Smooth muscle cell (in vitro differentiated cells): ENCODE measurements around the gene TUG1. TPM values are rescaled to one million over a fixed set of nuclear protein-coding genes. Genes with fewer than 3 reads are reported as not detected.

Source experiments
- DNase-seq: peaks from one replicate; lab custom pipeline; 2025; ENCODE audit not compliant: unreplicated experiment; lab: John Stamatoyannopoulos, UW
- H2AFZ ChIP-seq: fragments of 200-600 bp; sonication (generic); 2 replicates; pipeline ENCODE4 v1.6.0; 2016; ENCODE audit warnings: antibody characterized with exemption, low read depth, mild to moderate bottlenecking
- H3F3A ChIP-seq: fragments of 200-600 bp; sonication (generic); 2 replicates; pipeline ENCODE4 v1.6.0; 2017; ENCODE audit warnings: antibody characterized with exemption, low read depth
- H3K27ac ChIP-seq: fragments of 200-600 bp; sonication (generic); 2 replicates; pipeline ENCODE4 v1.5.1; 2016; ENCODE audit warnings: low read depth, mild to moderate bottlenecking
- H3K27me3 ChIP-seq: fragments of 200-600 bp; sonication (generic); 2 replicates; pipeline ENCODE4 v1.6.1; 2016; ENCODE audit warnings: low read depth, mild to moderate bottlenecking
- H3K36me3 ChIP-seq: fragments of 200-600 bp; sonication (generic); 2 replicates; pipeline ENCODE4 v1.5.1; 2016; ENCODE audit warnings: low read depth
- H3K4me1 ChIP-seq: fragments of 200-600 bp; sonication (generic); 2 replicates; pipeline ENCODE4 v1.5.1; 2016; ENCODE audit warnings: low read depth
- H3K4me2 ChIP-seq: fragments of 200-600 bp; sonication (generic); 2 replicates; pipeline ENCODE4 v1.6.0; 2016; ENCODE audit warnings: mild to moderate bottlenecking
- H3K4me3 ChIP-seq: fragments of 200-600 bp; sonication (generic); 2 replicates; pipeline ENCODE4 v1.5.1; 2016; ENCODE audit warnings: mild to moderate bottlenecking
- H3K79me2 ChIP-seq: fragments of 200-600 bp; sonication (generic); 2 replicates; pipeline ENCODE4 v1.6.0; 2016; ENCODE audit warnings: low read depth, mild to moderate bottlenecking
- H3K9ac ChIP-seq: fragments of 200-600 bp; sonication (generic); 2 replicates; pipeline ENCODE4 v1.6.0; 2016; ENCODE audit warnings: low read depth
- H3K9me3 ChIP-seq: fragments of 200-600 bp; sonication (generic); replicated peaks from 2 replicates; pipeline ENCODE4 v1.5.1; 2016; ENCODE audit warnings: low read depth
- H4K20me1 ChIP-seq: fragments of 200-600 bp; sonication (generic); 2 replicates; pipeline ENCODE4 v1.6.0; 2016; ENCODE audit warnings: low read depth
- WGBS: methylation state at CpG from one replicate; pipeline ENCODE4 v1.1.7; 2016; ENCODE audit warnings: low lambda C conversion rate; 5-methylcytosine and 5-hydroxymethylcytosine counted together
- polyA plus RNA-seq: library from polyadenylated mRNA; unstranded; fragments of >200 nt; fragmentation: Nextera tagmentation; extraction: Ambion mirVana; gene quantifications from 2 replicates; pipeline ENCODE4 v1.2.1, GENCODE V29; 2016
- total RNA-seq: library from RNA; depleted of rRNA; stranded (reverse); fragments of >200 nt; gene quantifications from 2 replicates; pipeline ENCODE4 v1.2.3, GENCODE V29; 2014
- TF ChIP-seq, protein P1 (sequence below): fragments of 200-600 bp; sonication (generic); IDR thresholded peaks from 2 replicates; pipeline ENCODE4 v1.5.1; 2017; ENCODE audit warnings: borderline replicate concordance, mild to moderate bottlenecking, antibody characterized with exemption; ENCODE audit not compliant: insufficient read depth, poor library complexity, severe bottlenecking

Gene TUG1
- total and polyA plus RNA-seq, 2 experiments from 2014 or later: 30.6 to 119 TPM

DNA sequence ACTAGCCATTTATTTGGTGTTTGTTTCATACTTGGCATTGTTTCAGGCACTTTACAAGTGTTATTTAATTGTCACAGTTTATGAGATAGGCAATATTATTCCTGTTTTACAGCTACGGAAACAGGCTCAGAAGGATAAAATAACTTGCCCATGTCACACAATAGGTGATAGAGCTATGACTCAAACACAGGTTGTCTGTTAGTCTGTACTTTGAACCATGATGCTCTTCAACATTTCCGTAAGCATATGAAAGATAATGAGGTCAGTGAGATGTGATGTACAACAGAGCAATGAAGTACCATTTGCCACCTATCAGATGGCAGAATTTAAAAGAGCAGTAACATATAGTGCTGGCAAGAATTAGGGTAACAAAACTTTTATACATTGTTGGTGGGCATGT lies 15.3 kb downstream of the TUG1 start:
- H3F3A ChIP-seq: no peaks in the 10 kb centered on the region
- no peaks in the 10 kb centered on the region for H4K20me1 ChIP-seq
- no peak overlapping the region for H3K27ac ChIP-seq
- TF ChIP-seq, protein P1, sequence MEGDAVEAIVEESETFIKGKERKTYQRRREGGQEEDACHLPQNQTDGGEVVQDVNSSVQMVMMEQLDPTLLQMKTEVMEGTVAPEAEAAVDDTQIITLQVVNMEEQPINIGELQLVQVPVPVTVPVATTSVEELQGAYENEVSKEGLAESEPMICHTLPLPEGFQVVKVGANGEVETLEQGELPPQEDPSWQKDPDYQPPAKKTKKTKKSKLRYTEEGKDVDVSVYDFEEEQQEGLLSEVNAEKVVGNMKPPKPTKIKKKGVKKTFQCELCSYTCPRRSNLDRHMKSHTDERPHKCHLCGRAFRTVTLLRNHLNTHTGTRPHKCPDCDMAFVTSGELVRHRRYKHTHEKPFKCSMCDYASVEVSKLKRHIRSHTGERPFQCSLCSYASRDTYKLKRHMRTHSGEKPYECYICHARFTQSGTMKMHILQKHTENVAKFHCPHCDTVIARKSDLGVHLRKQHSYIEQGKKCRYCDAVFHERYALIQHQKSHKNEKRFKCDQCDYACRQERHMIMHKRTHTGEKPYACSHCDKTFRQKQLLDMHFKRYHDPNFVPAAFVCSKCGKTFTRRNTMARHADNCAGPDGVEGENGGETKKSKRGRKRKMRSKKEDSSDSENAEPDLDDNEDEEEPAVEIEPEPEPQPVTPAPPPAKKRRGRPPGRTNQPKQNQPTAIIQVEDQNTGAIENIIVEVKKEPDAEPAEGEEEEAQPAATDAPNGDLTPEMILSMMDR: no peak
- H2AFZ ChIP-seq: no peak overlapping the region
- H3K79me2 ChIP-seq: no peaks in the 10 kb centered on the region
- no peaks in the 10 kb centered on the region for H3K9me3 ChIP-seq
- no peaks in the 10 kb centered on the region for H3K36me3 ChIP-seq
- H3K27me3 ChIP-seq: no peaks in the 10 kb centered on the region
- DNase-seq: no peak
- no peak overlapping the region for H3K4me2 ChIP-seq
- H3K4me3 ChIP-seq: no peak overlapping the region
- no peak overlapping the region for H3K9ac ChIP-seq
- WGBS: 87% methylated on average over 2 of the region's 2 CpGs
- H3K4me1 ChIP-seq: no peaks in the 10 kb centered on the region

DNA sequence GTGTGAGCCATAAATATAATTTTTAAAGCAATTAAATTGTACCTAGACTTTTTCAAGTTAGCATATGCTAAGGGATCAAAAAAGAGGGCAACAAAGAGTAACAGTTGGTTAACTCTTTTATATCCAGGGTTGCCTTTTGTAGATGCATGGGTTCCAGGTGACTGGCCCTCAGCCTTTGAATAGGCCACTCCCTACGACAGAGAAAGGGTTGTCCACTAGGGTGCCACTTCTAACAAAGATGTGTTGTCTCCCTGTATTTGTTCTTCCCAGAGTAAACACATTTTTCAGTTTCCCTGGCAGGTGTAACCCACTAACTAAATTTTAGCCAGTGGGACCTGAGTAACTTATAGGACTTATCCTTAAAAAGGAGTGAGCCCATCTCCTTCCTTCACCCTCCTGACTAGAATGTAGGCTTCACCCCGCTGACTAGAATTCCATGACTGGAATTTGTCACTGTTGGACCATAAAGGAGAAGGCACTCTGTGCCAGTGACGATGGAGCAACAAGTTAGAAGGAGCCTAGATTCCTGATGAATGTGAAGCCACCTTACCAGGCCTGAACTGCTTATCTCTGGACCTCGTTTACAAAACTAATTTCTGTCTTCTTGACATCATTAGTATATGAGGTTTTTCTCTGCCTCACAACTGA lies 16.6 kb downstream of the TUG1 start:
- Histone ChIP-seq H3K4me2 (no peak overlapping the region), H4K20me1 (no peaks in the 10 kb centered on the region), H3K36me3 (no peaks in the 10 kb centered on the region), H3K9me3 (no peaks in the 10 kb centered on the region), H2AFZ (no peak overlapping the region), H3K79me2 (no peaks in the 10 kb centered on the region), H3K27me3 (no peaks in the 10 kb centered on the region), H3K27ac (no peak overlapping the region), H3K4me1 (no peaks in the 10 kb centered on the region), H3K4me3 (no peak overlapping the region), H3K9ac (no peak overlapping the region), H3F3A (no peaks in the 10 kb centered on the region)
- no peak for DNase-seq
- 81% methylated on average over 4 of the region's 4 CpGs for WGBS
- TF ChIP-seq, protein P1: no peak

DNA sequence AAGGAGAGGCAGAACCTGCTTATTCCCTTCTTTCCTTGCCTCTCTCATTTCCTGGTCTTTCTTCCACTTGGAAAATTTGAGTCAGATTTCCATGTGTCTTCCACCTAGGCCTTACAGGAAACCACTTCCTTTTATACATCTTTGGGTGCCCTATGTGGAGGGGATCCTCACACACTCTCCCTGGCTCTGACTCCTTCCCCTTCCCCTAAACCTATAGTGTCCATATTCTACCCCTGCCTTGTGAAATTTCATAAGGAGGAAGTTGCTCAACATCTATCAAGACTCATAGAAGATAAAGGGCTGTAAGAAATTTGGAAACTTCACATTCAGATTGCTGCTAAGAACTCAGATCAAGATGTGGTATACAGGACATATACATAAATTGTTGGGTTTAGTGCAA lies 20.4 kb downstream of the TUG1 start:
- DNase-seq: no peak
- TF ChIP-seq, protein P1: no peak
- Histone ChIP-seq H3K27me3 (no peaks in the 10 kb centered on the region), H3K36me3 (no peaks in the 10 kb centered on the region), H3K4me1 (no peaks in the 10 kb centered on the region), H3F3A (no peaks in the 10 kb centered on the region), H3K4me3 (no peak overlapping the region), H3K79me2 (no peaks in the 10 kb centered on the region), H3K27ac (no peak overlapping the region), H4K20me1 (no peaks in the 10 kb centered on the region), H3K4me2 (no peak overlapping the region), H3K9ac (no peak overlapping the region), H3K9me3 (no peaks in the 10 kb centered on the region), H2AFZ (no peak overlapping the region)

DNA sequence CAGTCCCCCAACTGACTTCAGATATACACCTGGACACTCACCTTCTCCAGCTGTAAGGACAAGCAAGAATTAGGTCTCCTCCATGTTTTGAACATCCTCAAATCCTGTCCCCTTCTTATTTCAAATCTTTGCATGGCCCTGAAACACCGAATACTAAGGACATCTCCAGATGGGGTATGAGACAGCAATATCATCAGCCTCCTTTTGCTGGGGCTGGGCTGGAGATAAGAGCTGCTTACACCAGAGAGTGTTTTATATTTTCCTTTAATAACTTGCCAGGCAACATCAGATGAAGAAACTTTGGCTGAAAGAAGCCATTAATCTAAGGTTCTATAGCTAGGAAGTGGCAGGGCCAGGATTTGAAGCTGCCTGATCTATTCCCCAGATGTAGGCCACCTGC lies 21.6 kb downstream of the TUG1 start:
- DNase-seq: no peak
- Histone ChIP-seq H3K9ac (no peak overlapping the region), H3K27ac (no peak overlapping the region), H3K9me3 (no peaks in the 10 kb centered on the region), H3K27me3 (no peaks in the 10 kb centered on the region), H3F3A (no peaks in the 10 kb centered on the region), H3K4me1 (no peaks in the 10 kb centered on the region), H2AFZ (no peak overlapping the region), H3K36me3 (no peaks in the 10 kb centered on the region), H3K4me3 (no peak overlapping the region), H3K4me2 (no peak overlapping the region), H4K20me1 (no peaks in the 10 kb centered on the region), H3K79me2 (no peaks in the 10 kb centered on the region)
- TF ChIP-seq, protein P1: no peak
- 83% methylated on average over 1 of the region's 1 CpG for WGBS
